Tibial artery (tissue), 4 donors: Measurements from ENCODE around the gene LNX2.

Experiments
- DNase-seq, 2 donors: peaks; one replicate each; pipeline ENCODE4 v3.0.0-alpha.2; 2019
- H3K27ac ChIP-seq, 2 donors: fragments of 200-600 bp; sonication (generic) in 1 of 2; 1 replicate in 1 of 2; 2 replicates in 1 of 2; pipeline ENCODE4 v1.5.1; 2018 to 2019; ENCODE audit warnings: mild to moderate bottlenecking in 1 of 2
- H3K27me3 ChIP-seq, 2 donors: fragments of 200-600 bp; sonication (generic) in 1 of 2; one replicate each; pipeline versions ENCODE4 v1.5.1 to v1.6.0; 2016 to 2019
- H3K36me3 ChIP-seq, 3 donors: fragments of 200-600 bp; sonication (generic) in 2 of 3; one replicate each; pipeline ENCODE4 v1.5.1; 2016 to 2019; ENCODE audit warnings: mild to moderate bottlenecking in 2 of 3
- H3K4me1 ChIP-seq, 4 donors: fragments of 200-600 bp; sonication (generic) in 2 of 4; 1 replicate in 3 of 4; 2 replicates in 1 of 4; pipeline ENCODE4 v1.5.1; 2016 to 2019
- H3K4me3 ChIP-seq, 2 donors: fragments of 200-600 bp; sonication (generic) in 1 of 2; 1 replicate in 1 of 2; 2 replicates in 1 of 2; pipeline ENCODE4 v1.5.1; 2018 to 2019; ENCODE audit warnings: mild to moderate bottlenecking in 2 of 2
- H3K9me3 ChIP-seq, 3 donors: fragments of 200-600 bp; sonication (generic) in 1 of 3; one replicate each; pipeline ENCODE4 v1.5.1; 2016 to 2019
- intact Hi-C: fragments of 100-400 bp; cut with DNase I; formaldehyde crosslinking; loops from one replicate; pipeline ENCODE4 v1.15.0; 2023; ENCODE audit warnings: low total_unique reads
- TF ChIP-seq, protein P1 (sequence below), 2 experiments: fragments of 200-600 bp in 1 of 2; fragments of 450-650 bp in 1 of 2; IDR thresholded peaks; one replicate each; pipeline ENCODE4 v1.5.1; 2017 to 2019; ENCODE audit warnings: antibody characterized with exemption in 2 of 2, mild to moderate bottlenecking in 1 of 2, moderate library complexity in 1 of 2

Gene LNX2

GRCh38 chr13:27658546-27658945 lies 38.2 kb upstream of the LNX2 start:
- TF ChIP-seq, protein P1, sequence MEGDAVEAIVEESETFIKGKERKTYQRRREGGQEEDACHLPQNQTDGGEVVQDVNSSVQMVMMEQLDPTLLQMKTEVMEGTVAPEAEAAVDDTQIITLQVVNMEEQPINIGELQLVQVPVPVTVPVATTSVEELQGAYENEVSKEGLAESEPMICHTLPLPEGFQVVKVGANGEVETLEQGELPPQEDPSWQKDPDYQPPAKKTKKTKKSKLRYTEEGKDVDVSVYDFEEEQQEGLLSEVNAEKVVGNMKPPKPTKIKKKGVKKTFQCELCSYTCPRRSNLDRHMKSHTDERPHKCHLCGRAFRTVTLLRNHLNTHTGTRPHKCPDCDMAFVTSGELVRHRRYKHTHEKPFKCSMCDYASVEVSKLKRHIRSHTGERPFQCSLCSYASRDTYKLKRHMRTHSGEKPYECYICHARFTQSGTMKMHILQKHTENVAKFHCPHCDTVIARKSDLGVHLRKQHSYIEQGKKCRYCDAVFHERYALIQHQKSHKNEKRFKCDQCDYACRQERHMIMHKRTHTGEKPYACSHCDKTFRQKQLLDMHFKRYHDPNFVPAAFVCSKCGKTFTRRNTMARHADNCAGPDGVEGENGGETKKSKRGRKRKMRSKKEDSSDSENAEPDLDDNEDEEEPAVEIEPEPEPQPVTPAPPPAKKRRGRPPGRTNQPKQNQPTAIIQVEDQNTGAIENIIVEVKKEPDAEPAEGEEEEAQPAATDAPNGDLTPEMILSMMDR (IDR thresholded peaks at IDR 0.05): no peak
- H3K4me1 ChIP-seq: peaks cover 0 to 3% (median 0%) of the 10 kb centered on the region in 4 donors
- H3K4me3 ChIP-seq: no peak overlapping the region
- H3K27me3 ChIP-seq: no peaks in the 10 kb centered on the region
- H3K27ac ChIP-seq: no peak overlapping the region
- no peaks in the 10 kb centered on the region for H3K9me3 ChIP-seq
- H3K36me3 ChIP-seq: peaks cover 0 to 4% (median 0%) of the 10 kb centered on the region in 3 donors
- intact Hi-C loops: no loop called here
- no peak for DNase-seq

- DNase-seq: no peak
- intact Hi-C loops: no loop called here
- H3K4me1 ChIP-seq: peaks cover 0 to 3% (median 0%) of the 10 kb centered on the region in 4 donors
- no peak overlapping the region for H3K4me3 ChIP-seq
- TF ChIP-seq, protein P1 (IDR thresholded peaks at IDR 0.05): no peak
- no peaks in the 10 kb centered on the region for H3K9me3 ChIP-seq
- peaks cover 0 to 4% (median 0%) of the 10 kb centered on the region in 3 donors for H3K36me3 ChIP-seq
- H3K27me3 ChIP-seq: no peaks in the 10 kb centered on the region
- no peak overlapping the region for H3K27ac ChIP-seq
These were observed 37.4 kb upstream of the LNX2 start for GRCh38 chr13:27657724-27658123.

- Histone ChIP-seq H3K4me1 (no peaks in the 10 kb centered on the region), H3K9me3 (no peaks in the 10 kb centered on the region), H3K36me3 (peaks cover 14 to 22% (median 20%) of the 10 kb centered on the region in 3 donors), H3K27ac (no peak overlapping the region), H3K4me3 (no peak overlapping the region), H3K27me3 (no peaks in the 10 kb centered on the region)
- TF ChIP-seq, protein P1 (IDR thresholded peaks at IDR 0.05): no peak
- no peak for DNase-seq
- intact Hi-C loops: no loop called here
These were observed 34.5 kb upstream of the LNX2 start for GRCh38 chr13:27654816-27655215.

DNA sequence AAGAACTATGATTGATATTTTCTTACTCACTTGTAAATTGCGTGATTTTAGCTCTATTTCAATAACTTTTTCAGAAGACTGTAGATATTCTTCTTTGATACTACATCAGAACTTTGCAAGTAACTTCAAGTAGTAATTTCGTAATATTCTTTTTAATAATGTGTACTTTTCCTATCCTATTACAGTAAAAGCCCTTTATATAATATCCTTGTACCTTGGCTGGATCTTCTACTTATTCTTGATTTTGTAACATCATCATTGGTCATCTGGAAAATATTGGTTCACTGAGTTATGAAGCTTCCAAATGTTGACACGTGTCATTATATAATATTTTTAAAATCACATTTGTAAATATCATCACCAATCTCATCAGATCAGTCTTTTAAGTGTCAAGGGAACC lies 33.7 kb upstream of the LNX2 start:
- Histone ChIP-seq H3K9me3 (no peaks in the 10 kb centered on the region), H3K36me3 (peaks cover 22 to 25% (median 23%) of the 10 kb centered on the region in 3 donors), H3K27ac (no peak overlapping the region), H3K27me3 (no peaks in the 10 kb centered on the region), H3K4me3 (no peak overlapping the region), H3K4me1 (no peaks in the 10 kb centered on the region)
- TF ChIP-seq, protein P1 (IDR thresholded peaks at IDR 0.05): no peak
- no peak for DNase-seq
- intact Hi-C loops: no loop called here

GRCh38 chr13:27650312-27650711 lies 30.0 kb upstream of the LNX2 start:
- intact Hi-C loops: no loop called here
- H3K27me3 ChIP-seq: no peaks in the 10 kb centered on the region
- TF ChIP-seq, protein P1 (IDR thresholded peaks at IDR 0.05): no peak
- H3K9me3 ChIP-seq: no peaks in the 10 kb centered on the region
- no peak overlapping the region for H3K4me3 ChIP-seq
- no peaks in the 10 kb centered on the region for H3K4me1 ChIP-seq
- peaks cover 25 to 33% (median 31%) of the 10 kb centered on the region in 3 donors for H3K36me3 ChIP-seq
- H3K27ac ChIP-seq: no peak overlapping the region
- DNase-seq: no peak

GRCh38 chr13:27644302-27644701 lies 24.0 kb upstream of the LNX2 start:
- no peak overlapping the region for H3K4me3 ChIP-seq
- no peaks in the 10 kb centered on the region for H3K9me3 ChIP-seq
- no peaks in the 10 kb centered on the region for H3K27me3 ChIP-seq
- peaks cover 0 to 14% (median 2%) of the 10 kb centered on the region in 4 donors for H3K4me1 ChIP-seq
- TF ChIP-seq, protein P1 (IDR thresholded peaks at IDR 0.05): no peak
- H3K27ac ChIP-seq: no peak overlapping the region
- no peak for DNase-seq
- peaks cover 0 to 12% (median 11%) of the 10 kb centered on the region in 3 donors for H3K36me3 ChIP-seq
- intact Hi-C loops: no loop called here
